GM23338 (cell line): Measurements from ENCODE around the gene AQP3. TPM values are rescaled to one million over a fixed set of nuclear protein-coding genes. Genes with fewer than 3 reads are reported as not detected.

ENCODE experiments used
- ATAC-seq: fragments of 200-7000 bp; cut with Tn5 transposase; 3 replicates; pipeline ENCODE4 v1.9.1; 2020
- DNase-seq: peaks from one replicate; pipeline ENCODE4 v3.0.0-alpha.2; 2015; ENCODE audit warnings: low spot score
- H2AFZ ChIP-seq: fragments of 200-600 bp; sonication (generic); 2 replicates; pipeline ENCODE4 v1.8.0; 2016; ENCODE audit warnings: antibody characterized with exemption, mild to moderate bottlenecking, moderate library complexity
- H3F3A ChIP-seq: fragments of 200-600 bp; sonication (generic); replicated peaks from 2 replicates; pipeline ENCODE4 v1.8.0; 2017; ENCODE audit warnings: antibody characterized with exemption, mixed run types, low read depth
- H3K27ac ChIP-seq: fragments of 200-600 bp; sonication (generic); 2 replicates; pipeline ENCODE4 v1.6.1; 2016; ENCODE audit warnings: low read depth
- H3K27me3 ChIP-seq: fragments of 200-600 bp; sonication (generic); 2 replicates; pipeline ENCODE4 v1.8.0; 2016; ENCODE audit warnings: mild to moderate bottlenecking, mixed run types, moderate library complexity; ENCODE audit not compliant: insufficient read depth
- H3K36me3 ChIP-seq: fragments of 200-600 bp; sonication (generic); 2 replicates; pipeline ENCODE4 v1.8.0; 2016; ENCODE audit warnings: mild to moderate bottlenecking; ENCODE audit not compliant: insufficient read depth
- H3K4me1 ChIP-seq: fragments of 200-600 bp; sonication (generic); 2 replicates; pipeline ENCODE4 v1.8.0; 2016; ENCODE audit warnings: mild to moderate bottlenecking, moderate library complexity; ENCODE audit not compliant: insufficient read depth
- H3K4me2 ChIP-seq: fragments of 200-600 bp; sonication (generic); 2 replicates; pipeline ENCODE4 v1.7.1; 2017; ENCODE audit warnings: mixed run types
- H3K4me3 ChIP-seq: fragments of 200-600 bp; sonication (generic); 2 replicates; pipeline ENCODE4 v1.6.1; 2016; ENCODE audit warnings: mixed run types
- H3K79me2 ChIP-seq: fragments of 200-600 bp; sonication (generic); replicated peaks from 2 replicates; pipeline ENCODE4 v1.8.0; 2017; ENCODE audit warnings: mild to moderate bottlenecking; ENCODE audit not compliant: insufficient read depth
- H3K9me2 ChIP-seq: fragments of 200-600 bp; sonication (generic); 2 replicates; pipeline ENCODE4 v1.8.0; 2017; ENCODE audit not compliant: insufficient read depth
- H4K20me1 ChIP-seq: fragments of 200-600 bp; sonication (generic); replicated peaks from 2 replicates; pipeline ENCODE4 v1.8.0; 2017; ENCODE audit warnings: mild to moderate bottlenecking; ENCODE audit not compliant: insufficient read depth
- H3K27ac Mint-ChIP-seq: 2 replicates; pipeline ENCODE4 v1.8.0; 2020; ENCODE audit warnings: inconsistent platforms, mild to moderate bottlenecking, moderate library complexity, mixed read lengths
- H3K27me3 Mint-ChIP-seq: 3 replicates; pipeline ENCODE4 v1.8.0; 2022; ENCODE audit warnings: low read depth, mild to moderate bottlenecking, moderate library complexity, mixed read lengths, inconsistent platforms; ENCODE audit not compliant: insufficient read depth, poor library complexity
- H3K36me3 Mint-ChIP-seq: 3 replicates; pipeline ENCODE4 v1.8.0; 2021; ENCODE audit warnings: low read depth, mild to moderate bottlenecking, inconsistent platforms, moderate library complexity, mixed read lengths
- H3K4me1 Mint-ChIP-seq: 3 replicates; pipeline ENCODE4 v1.8.0; 2020; ENCODE audit warnings: mild to moderate bottlenecking, inconsistent platforms, mixed read lengths
- H3K4me3 Mint-ChIP-seq: 3 replicates; pipeline ENCODE4 v1.8.0; 2021; ENCODE audit warnings: moderate library complexity, mild to moderate bottlenecking, inconsistent platforms, mixed read lengths
- H3K9me3 Mint-ChIP-seq: 3 replicates; pipeline ENCODE4 v1.8.0; 2020; ENCODE audit warnings: moderate library complexity, mild to moderate bottlenecking, inconsistent platforms, mixed read lengths
- CREB1 ChIP-seq: fragments of 250-450 bp; sonication (Bioruptor Pico); IDR thresholded peaks from 2 replicates; pipeline ENCODE4 v1.5.0; 2020; ENCODE audit warnings: low read depth, mild to moderate bottlenecking, moderate library complexity
- CTCF ChIP-seq, 2 experiments: fragments of 200-600 bp in 1 of 2; sonication (generic) in 1 of 2; conservative IDR thresholded peaks; 2 replicates each; pipeline versions ENCODE4 v1.5.1 to v1.6.1; 2016 to 2017; ENCODE audit warnings: antibody characterized with exemption in 2 of 2, low read depth in 2 of 2, mild to moderate bottlenecking in 2 of 2, moderate library complexity in 1 of 2
- ETS1 ChIP-seq: IDR thresholded peaks from 2 replicates; pipeline ENCODE4 v1.6.1; 2016; ENCODE audit warnings: antibody characterized with exemption
- EZH2 ChIP-seq: fragments of 200-600 bp; sonication (generic); IDR thresholded peaks from one replicate; pipeline ENCODE4 v1.8.0; 2017; ENCODE audit warnings: antibody characterized with exemption, mild to moderate bottlenecking, low read depth; ENCODE audit not compliant: unreplicated experiment
- EZH2phosphoT487 ChIP-seq: fragments of 200-600 bp; sonication (generic); IDR thresholded peaks from one replicate; pipeline ENCODE4 v1.8.1; 2018; ENCODE audit warnings: antibody characterized with exemption; ENCODE audit not compliant: unreplicated experiment
- JUNB ChIP-seq: IDR thresholded peaks from one replicate; pipeline ENCODE4 v1.6.1; 2016; ENCODE audit warnings: antibody characterized with exemption; ENCODE audit not compliant: unreplicated experiment
- NANOG ChIP-seq: IDR thresholded peaks from 2 replicates; pipeline ENCODE4 v1.6.1; 2016; ENCODE audit warnings: antibody characterized with exemption, borderline replicate concordance
- POLR2AphosphoS5 ChIP-seq: IDR thresholded peaks from 2 replicates; pipeline ENCODE4 v1.6.1; 2016; ENCODE audit warnings: antibody characterized with exemption, low read depth
- REST ChIP-seq: IDR thresholded peaks from one replicate; pipeline ENCODE4 v1.6.1; 2018; ENCODE audit warnings: antibody characterized with exemption; ENCODE audit not compliant: unreplicated experiment
- STAT1 ChIP-seq: IDR thresholded peaks from one replicate; pipeline ENCODE4 v1.6.1; 2016; ENCODE audit warnings: antibody characterized with exemption; ENCODE audit not compliant: unreplicated experiment
- ZNF114 ChIP-seq: fragments of 250-450 bp; sonication (Bioruptor Pico); IDR thresholded peaks from 2 replicates; pipeline ENCODE4 v1.5.0; 2020; ENCODE audit warnings: mild to moderate bottlenecking, moderate library complexity
- ZNF331 ChIP-seq: fragments of 250-450 bp; sonication (Bioruptor Pico); IDR thresholded peaks from 2 replicates; pipeline ENCODE4 v1.5.0; 2020; ENCODE audit warnings: low read depth, mild to moderate bottlenecking, moderate library complexity
- ZNF462 ChIP-seq: fragments of 250-450 bp; sonication (Bioruptor Pico); IDR thresholded peaks from 2 replicates; pipeline ENCODE4 v1.5.0; 2020; ENCODE audit warnings: mild to moderate bottlenecking, moderate library complexity
- polyA plus RNA-seq: library from polyadenylated mRNA; unstranded; fragments of >200 nt; fragmentation: Nextera tagmentation; extraction: Ambion mirVana; gene quantifications from 2 replicates; pipeline ENCODE4 v1.2.1, GENCODE V29; 2016
- total RNA-seq: library from RNA; depleted of rRNA; stranded (reverse); fragments of >200 nt; shearing (Covaris generic); gene quantifications from 2 replicates; pipeline ENCODE4 v1.2.3, GENCODE V29; 2014

The AQP3 gene
- total and polyA plus RNA-seq, 2 experiments from 2014 or later, result 1.4 to 3.5 TPM

GRCh38 chr9:33426843-33427293 is 20.5 kb downstream of the AQP3 start (continued):
- TF ChIP-seq JUNB, result no peak
- TF ChIP-seq NANOG, result no peak
- no peak for TF ChIP-seq EZH2phosphoT487
- no peak for TF ChIP-seq ZNF331 (CRISPR knock-in tag)

GRCh38 chr9:33425128-33425533 is 22.3 kb downstream of the AQP3 start:
- Histone ChIP-seq H3F3A (no peaks in the 10 kb centered on the region), H3K27ac (no peak overlapping the region), H2AFZ (no peak overlapping the region), H3K79me2 (no peaks in the 10 kb centered on the region), H3K27me3 (no peaks in the 10 kb centered on the region), H3K4me2 (no peak overlapping the region), H3K36me3 (no peaks in the 10 kb centered on the region), H3K4me1 (no peaks in the 10 kb centered on the region), H3K9me2 (no peaks in the 10 kb centered on the region), H4K20me1 (no peaks in the 10 kb centered on the region), H3K4me3 (no peak overlapping the region)
- no peak for ATAC-seq
- Mint-ChIP-seq H3K27ac (no peak overlapping the region), H3K9me3 (peaks cover 2% of the 10 kb centered on the region; the same call in 2 of the 3 replicates), H3K4me1 (peaks cover 5% of the 10 kb centered on the region; the same call in 1 of the 3 replicates), H3K27me3 (peaks cover 2% of the 10 kb centered on the region), H3K36me3 (no peaks in the 10 kb centered on the region), H3K4me3 (no peak overlapping the region)
- no peak for TF ChIP-seq EZH2
- TF ChIP-seq ZNF114 (CRISPR knock-in tag), result no peak
- TF ChIP-seq POLR2AphosphoS5, result no peak
- no peak for TF ChIP-seq NANOG
- TF ChIP-seq JUNB, result no peak
- TF ChIP-seq ZNF462 (CRISPR knock-in tag), result no peak
- TF ChIP-seq ETS1, result no peak
- no peak for TF ChIP-seq REST
- TF ChIP-seq CREB1 (CRISPR knock-in tag), result no peak
- TF ChIP-seq STAT1, result no peak
- TF ChIP-seq ZNF331 (CRISPR knock-in tag), result no peak
- TF ChIP-seq CTCF (conservative IDR thresholded peaks at IDR 0.05; ENCODE audit: low read depth in 2 of 2), result no peak
- DNase-seq, result no peak
